Stimulated activated CD4-positive, alpha-beta T cell treated with anti-CD3 and anti-CD28 coated beads, Interleukin-15, amount 100 ng/mL, for 1 hour (primary cell): ENCODE data around the gene PAPOLB.

Experiments used
- DNase-seq, 2 donors: peaks; one replicate each; pipeline ENCODE4 v3.0.0-alpha.2; 2020; ENCODE audit warnings: low read depth in 1 of 2, low spot score in 1 of 2

PAPOLB gene

DNA sequence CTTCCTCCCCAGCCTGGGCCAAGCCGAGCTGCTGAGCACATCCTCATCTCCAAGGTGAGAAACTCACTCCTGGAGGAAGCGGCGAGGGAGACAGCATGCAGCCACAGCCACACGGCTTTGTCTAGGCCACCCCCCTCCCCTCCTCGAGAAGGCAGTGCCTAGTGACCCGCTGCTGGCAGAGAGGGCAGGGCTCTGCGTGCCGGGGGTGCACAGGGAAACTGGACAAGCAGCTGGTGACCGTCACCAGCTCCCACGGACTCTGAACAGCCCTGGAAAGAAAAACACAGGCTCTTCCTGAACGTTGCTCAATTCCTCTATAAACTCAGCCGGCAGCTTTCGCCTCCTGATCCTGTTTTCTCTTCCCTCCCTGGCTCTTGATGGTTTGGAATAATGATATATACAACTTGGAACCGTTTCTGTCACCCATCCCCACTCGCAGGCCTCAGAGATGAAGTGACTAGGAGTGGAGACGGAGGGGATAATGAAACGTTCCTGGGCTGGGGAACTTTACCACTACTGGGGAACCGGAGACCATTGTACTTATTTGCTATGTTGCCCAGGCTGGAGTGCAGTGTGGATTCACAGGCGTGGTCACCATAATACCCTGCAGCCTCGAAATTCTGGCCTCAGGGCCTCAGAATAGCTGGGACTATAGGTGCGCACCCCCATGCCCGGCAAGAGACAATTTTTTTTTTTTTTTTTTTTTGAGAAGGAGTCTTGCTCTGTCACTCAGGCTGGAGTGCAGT is 19.3 kb downstream of the PAPOLB start:
- DNase-seq, result no peak

DNA sequence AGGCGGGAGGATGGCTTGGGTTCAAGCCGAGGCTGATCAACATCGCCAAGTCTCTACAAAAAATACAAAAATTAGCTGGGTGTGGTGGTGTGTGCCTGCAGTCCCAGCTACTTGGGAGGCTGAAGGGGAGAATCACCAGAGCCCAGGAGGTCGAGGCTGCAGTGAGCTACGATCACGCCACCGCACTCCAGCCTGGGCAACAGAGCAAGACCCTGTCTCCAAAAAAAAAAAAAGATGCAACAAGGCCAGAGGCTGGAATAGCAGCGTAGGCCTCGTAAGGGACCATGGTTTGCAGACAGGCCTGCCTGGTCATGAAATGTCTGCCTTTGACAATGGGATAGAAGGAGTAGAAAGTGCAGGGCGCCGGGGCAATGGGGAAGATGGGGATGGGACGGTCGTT is 20.0 kb downstream of the PAPOLB start:
- DNase-seq, result no peak

DNA sequence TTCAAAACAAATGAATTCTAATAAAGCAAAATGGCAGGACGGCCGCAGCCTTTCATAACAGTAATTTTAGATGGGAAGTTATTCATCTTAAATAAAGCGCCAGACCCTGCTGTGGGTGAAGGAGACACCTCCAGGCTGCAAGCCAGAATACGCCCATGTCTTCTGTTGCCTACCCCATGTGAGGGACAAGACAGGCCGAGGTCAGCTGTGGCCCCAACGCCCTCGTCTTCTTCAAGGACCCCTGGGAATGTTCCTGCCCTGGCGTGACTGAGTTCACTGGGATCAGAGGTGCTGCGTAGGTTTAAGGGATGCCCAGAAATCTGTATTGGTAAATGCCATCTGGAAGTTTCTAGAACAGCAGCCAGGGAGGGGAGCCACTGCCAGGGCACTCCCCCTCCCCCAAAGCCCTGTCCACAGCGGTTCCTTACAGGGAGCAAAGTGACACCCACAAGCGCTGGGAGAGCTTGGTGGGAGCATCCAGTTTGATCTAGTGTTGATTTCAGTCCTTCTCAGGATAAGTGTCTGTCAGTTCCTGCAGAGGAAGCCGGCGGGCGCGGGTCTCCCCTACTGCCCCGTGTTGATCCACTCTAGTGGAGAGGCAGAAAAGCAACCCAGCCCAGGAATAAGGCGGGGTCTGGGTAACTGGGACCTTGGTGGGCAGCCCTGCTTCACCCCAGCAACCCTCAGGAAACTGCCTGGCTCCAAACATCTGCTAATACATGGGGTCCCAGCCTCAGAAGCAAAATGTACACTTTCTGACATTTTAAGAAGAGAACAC is 20.6 kb downstream of the PAPOLB start:
- no peak for DNase-seq

DNA sequence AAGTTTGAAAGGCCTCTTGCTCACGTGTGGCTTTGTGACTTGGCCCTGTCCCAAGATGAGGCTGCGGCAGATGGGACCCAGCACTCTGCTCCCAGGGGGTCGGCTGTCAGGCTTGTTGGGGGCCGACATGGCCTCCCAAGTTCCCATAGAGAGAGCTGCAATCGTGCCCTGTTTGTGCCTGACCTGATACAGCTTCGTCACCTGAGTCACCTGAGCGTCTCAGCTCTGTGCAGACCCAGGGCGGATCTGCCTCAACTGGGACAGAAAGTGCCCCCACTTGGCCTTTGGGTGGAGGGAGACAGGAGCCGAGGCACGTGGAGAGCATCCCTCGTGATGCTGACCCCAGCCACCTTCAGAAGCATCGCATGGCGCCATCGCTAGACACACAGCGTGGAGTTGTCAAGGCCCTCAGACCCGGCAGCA is 21.7 kb downstream of the PAPOLB start:
- no peak for DNase-seq

DNA sequence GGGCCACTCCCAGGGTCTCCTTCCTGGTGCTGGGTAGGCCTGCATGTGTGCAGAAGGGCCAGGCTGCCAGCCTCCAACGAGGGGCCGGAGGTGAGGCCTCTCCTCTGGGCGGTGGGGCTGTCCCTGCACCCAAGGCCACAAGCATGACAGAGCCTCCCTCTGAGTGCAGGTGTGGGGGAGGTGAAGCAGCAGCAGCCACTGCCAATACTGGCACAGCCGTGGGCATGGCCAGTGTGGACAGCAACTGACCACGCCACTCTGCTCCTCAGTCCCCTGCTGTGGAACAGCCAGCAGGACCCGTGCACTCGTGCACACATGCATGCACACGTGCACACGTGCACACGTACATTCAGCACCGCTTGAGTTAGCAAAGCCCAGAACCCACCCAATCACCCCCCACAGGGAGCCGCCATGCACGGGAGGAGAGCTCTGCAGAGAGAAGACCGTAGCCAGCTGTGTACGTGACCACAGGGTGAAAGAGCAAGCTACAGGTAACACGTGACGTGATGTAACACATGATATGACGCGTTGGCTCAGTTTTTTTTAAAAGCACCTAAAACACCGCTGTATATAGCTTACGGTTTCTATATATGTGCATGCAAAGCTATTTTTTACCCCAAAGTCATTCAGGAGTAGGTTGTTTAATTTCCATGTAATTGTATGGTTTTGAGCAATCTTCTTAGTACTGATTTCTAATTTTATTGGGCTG is 23.1 kb downstream of the PAPOLB start:
- no peak for DNase-seq

DNA sequence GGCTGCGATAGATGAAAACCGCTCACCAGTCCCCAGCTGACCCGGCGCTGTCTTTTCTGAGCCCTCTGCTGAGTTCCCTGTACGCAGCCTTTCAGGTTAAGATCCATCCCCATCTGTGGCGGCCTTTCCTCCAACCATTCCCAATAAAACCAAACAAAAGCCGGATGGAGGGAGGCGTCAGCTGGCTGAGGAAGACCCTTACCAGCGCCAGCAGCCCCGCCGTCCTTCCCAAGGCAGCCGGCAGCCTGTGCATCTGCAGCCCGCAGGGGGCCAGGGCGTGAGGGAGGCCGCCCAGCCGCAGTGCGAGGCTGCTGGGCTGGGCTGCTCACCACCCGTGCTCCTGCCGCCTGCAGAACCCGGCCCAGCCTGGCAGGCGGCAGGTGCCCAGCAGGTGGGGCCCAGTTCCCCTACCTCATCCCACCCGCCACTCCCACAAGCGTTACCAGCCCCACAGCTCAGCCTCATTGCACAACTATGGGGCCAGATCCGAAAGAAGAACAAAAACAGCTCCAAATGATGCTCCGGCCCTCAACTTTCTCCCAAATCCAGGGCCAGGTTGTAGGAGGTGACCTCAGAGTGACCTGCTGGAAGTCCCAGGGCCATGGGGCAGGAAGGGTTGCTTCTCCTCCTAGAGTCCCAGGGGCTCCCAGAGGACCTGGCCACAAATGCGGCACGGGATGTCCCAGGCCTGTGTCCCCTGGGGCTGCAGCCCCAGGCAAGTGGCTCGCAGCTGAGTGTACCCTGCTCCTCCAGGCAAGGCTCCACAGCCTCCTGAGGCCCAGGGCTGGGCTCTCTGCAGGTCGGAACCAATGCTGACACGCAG is 23.8 kb downstream of the PAPOLB start:
- no peak for DNase-seq

DNA sequence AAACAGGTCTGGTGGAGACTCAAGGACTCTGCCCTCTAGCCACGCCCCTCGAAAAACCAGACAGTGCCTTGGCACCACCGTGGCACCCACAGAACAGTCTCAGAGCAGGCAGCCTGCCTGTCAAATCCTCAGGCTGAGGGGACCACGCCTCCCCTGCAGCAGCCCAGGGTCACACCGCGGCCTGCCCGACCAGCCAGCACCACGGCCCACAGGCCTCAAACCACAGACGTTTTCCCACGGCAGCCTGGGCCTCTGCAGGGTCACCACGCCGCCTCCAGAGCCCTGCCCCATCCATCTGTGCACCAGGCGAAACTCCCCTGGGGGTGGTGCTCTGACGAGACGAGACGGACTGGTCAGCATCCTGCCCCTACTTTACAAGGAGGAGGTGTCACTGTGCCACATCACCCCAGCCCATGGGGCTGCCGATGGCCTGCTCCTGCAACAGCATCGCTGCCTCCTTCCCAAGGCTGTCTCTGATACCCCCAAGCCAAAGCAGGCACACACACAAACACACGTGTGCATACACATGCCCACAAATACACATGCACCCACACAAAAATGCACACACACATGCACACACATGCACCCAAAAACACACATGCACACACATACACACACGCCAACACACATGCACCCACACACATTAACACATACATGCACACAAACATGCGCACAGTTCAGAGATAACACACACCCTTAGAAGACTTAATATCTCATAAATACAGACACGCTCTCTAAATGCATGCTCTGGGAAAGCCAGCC is 24.6 kb downstream of the PAPOLB start:
- DNase-seq, result no peak

DNA sequence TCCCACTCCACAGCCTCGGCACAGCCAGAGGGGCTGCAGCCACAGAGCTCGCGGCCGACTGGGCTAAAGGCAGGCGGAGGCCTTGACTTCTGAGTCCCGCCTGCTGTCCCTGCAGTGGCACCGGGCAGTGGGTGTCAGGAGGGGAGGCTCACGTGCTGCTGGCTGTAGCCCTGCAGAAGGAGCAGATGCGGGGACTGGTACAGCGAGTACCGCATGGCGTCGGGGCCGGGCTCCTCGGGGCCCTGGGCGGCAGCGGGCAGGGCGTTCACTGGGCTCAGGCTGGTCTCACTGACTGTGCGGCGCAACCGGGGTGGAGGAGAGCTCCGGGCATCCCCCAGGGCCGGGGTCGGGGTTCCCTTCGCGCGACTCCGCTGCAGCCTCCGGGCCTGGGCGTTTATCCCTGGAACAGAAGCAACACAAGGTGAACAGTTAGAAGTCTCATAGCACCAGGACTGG is 25.6 kb downstream of the PAPOLB start:
- no peak for DNase-seq

DNA sequence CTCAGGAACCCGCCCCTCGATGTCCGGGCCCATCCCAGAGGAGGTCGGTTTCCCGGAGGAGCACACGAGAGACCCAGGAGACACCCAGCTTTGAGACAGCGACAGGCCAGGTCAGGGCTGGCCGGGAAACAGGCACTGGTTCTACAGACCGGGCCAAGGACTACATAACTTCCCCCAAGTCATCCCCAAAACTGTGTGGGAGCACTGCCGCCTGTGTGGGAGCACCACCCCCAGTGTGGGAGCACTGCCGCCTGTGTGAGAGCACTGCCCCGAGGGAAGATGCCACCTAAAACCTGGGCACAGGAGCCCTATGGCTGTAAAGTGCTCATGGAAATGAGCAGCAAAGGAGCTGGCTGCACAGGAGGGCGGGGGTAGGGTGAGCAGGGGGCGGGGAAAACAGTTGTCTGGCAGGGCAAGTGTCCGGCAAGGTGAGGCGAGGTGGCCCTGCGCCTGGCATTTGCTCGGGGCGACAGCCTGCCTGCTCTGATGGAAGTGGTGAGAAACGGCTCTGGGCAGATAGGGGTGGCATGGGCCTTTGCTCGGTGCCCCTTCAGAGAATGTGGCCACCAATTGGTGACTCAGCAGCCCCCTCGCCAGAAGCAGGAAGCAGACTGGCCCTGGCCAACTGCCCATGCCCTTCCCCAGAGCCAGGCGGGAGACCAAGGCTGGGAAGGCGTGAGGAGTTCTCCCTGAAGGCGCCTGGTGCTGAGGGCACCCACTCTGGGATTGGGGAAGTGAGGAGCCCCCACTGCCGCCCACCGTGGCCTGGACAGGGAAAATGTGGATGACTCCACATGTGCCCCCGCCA is 26.2 kb downstream of the PAPOLB start:
- no peak for DNase-seq

DNA sequence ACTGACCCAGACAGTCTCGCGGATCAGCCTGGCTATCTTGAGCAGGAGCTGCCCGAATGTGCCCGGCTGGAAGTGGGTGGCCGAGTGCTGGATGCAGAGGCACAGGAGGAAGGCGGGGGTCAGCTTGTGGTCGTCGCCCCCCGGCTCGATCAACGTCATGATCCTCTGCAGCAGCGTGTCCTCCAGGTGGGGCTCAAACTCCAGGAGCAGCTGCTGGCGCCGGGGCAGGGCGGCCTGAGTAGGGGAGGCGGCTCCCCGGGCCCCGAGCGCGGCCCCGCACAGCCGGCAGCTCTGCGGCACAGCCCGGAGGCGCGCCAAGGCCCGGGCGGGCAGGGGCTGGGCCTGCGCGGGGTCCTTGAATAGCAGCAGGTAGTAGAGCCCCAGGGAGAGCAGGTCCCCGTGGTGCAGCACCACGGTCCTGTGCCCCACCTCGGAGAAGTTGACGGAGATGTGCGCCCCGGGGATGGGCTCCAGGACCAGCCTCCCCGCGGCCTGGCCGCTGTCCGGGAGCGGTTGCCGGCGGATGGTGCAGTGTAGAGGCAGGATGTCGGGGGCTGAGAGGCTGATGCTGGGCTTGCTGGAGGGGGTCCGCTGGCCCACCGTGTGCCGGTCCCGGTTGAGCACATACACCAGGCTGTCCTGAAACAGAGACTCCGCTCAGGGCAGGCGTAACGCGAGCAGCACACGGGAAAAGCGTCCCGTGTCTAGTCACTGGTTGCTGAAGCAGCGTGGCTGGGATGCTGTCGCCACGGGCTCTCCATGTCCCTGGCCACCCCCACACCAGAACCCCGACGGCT is 27.0 kb downstream of the PAPOLB start:
- no peak for DNase-seq

DNA sequence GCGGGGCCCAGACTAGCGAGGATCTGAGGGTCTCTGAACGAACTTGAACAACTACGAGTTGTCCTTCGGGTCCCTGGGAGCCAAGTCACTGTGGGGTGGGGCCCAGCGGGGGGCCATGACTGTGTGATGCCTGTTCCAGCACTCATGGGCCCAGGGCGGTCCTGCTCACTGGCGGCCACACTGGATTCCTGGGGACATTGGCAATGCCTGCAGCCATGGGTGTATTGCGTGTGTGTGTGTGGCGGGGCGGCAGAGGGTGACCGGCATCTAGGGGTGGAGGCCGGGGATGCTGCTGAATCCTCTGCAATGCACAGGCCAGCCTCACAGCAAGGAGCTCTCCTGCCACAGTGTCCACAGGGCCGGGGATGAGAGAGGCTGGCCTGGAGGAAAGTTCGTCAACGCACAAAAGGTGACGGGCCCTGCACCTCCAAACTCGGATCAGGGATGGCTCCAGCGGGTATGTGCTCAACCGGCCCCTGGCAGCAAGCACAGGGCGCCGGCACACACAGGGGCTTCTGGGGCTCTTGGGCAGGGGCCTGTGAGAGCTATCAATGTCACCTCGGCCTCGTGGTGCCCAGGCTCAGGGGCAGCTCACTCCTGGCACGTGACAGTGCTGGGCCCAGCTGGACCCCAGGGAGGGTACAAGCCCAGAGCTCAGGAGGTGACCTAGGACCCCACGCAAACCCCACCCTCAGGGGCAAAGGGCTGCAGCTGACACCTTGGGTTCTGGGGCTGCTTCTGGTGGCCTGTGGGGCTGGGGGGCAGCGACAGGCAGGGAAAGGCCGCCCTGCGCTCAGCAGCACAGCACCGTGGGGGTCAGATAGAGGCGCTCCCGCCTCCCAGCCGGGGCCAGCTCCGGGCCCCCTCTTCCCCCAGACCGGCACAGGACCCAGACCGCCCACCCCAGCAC is 27.9 kb downstream of the PAPOLB start:
- DNase-seq, result no peak

DNA sequence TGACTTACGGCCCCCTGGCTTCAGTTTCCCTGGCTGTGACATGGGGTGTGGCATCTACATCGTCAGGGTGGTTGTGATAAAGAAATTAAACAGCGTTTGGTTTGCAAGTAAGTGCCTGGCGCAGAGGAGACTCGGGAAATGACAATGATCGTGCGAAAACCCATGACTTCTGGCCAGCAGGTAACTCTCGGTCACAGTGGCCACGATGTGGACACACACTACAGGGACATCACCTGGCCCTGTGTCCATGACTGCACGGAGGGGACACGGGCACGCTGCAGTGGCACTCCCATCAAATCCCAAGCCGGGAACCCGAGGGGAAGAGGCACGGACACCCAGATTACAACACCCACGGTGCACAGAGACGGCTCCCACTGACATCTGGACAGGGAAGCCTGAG is 28.7 kb downstream of the PAPOLB start:
- DNase-seq, result no peak

DNA sequence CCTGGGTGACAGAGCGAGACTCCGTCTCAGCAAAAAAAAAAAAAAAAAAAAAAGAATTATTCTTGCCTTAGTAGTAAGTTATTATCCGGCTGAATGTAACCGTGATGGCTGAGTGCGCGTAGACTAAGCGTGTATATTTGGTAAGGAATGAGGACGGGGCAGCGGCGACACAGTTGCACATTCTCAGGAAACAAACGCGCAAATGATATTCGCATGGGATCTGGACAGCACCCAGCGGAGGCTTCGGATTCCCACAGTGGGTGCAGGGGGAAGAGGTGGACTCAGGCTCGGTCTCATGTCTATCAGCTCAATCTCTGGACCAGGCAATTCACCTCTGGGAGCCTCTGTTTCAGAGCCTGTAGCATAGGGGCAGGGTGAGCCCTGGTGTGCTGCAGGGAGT is 29.1 kb downstream of the PAPOLB start:
- no peak for DNase-seq

DNA sequence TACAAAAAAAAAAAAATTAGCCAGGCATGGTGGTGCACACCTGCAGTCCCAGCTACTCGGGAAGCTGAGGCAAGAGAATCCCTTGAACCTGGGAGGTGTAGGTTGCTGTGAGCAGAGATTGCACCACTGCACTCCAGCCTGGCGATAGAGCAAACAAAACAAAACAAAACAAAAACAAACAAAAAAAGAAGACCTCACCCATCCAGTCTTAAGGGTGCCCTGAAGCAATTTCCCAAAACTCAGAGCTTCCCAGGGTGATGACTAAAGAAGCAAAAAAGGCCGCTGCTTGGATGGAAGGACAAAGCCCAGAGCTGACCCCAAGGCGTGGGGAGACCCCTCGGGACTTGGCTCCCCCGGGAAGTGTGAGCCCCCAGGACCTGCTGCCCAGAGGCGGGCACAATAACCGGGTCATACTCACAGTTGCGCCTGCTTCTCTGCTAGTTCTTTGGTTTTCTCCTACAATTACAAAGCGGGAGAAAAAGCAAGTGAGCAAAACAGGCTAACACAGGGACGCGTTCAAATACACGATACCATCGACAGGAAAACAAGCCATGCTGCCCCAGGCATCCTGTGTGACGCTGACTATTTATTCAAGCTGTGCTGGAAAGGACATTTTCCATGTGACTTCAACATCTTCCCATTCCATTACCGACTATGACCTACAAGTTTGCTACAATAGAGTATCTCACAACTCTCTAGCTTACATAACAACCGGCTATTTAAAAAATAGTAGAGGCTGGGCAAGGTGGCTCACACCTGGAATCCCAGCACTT is 29.9 kb downstream of the PAPOLB start:
- DNase-seq, result no peak

DNA sequence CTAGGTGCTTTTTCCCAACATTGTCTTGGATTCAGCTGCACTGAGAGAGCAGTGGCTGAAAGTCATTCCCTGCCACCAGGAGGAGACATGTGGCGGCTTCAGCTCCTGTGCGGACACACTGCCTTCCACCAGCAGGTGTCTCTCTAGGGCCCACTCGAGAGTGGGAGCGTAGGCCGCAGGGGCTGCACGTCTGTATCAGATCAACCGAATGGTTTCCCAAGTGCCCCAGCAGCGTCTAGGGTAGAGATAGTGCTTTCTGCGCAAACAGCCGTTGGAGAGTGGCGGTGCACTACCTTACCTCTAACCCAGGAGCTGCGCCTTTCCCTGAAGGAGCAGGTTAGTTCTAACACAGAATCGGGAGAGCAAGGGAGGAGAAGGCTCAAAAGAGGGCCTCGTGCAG is 31.7 kb downstream of the PAPOLB start:
- peak in 1 of 2 donors; percentile 39 for DNase-seq

DNA sequence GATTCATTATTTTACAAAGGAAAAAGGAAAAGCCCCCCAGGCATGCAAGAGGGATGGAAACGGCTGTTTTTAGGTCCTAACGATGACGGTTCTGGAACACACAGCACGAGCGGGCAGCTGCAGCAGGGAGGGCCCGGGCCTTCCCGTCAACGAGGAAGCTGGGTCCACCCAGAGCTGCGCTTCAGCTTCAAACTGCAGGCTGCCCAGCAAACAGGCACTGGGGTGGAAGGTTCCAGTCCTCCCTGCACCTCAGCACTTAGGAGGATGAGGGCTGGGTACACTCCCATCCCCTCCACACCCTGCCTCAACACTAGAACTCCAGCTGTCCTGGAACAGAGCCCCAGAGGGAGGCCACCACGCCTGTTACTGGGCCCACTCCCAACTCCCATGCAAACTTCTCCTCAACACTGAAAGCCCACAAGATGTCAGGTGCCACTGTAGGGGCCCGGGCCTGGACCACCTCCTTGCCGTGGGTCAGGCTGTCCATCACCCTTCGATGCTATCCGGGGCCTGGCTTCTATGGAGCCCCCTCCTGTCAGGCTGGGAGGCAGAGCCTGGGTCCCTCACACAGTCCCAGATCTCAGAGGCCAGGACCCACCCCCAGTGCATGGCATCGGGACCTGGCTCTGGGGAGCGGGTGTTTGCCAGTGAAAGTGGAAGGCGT is 33.0 kb downstream of the PAPOLB start:
- DNase-seq, result no peak
